GM19099 (cell line): ENCODE results near the gene SAP25.
A peak's percentile ranks its signal among the peaks of the same experiment; 100 is the strongest.

Source experiments
- POLR2A ChIP-seq: IDR thresholded peaks from 3 replicates; pipeline ENCODE4 v1.6.1; 2011; ENCODE audit warnings: low read depth; ENCODE audit not compliant: insufficient read length; ENCODE audit errors: extremely low read depth

SAP25 gene

GRCh38 chr7:100561491-100562194 is 12.1 kb downstream of the SAP25 start:
- TF ChIP-seq POLR2A: no peak

DNA sequence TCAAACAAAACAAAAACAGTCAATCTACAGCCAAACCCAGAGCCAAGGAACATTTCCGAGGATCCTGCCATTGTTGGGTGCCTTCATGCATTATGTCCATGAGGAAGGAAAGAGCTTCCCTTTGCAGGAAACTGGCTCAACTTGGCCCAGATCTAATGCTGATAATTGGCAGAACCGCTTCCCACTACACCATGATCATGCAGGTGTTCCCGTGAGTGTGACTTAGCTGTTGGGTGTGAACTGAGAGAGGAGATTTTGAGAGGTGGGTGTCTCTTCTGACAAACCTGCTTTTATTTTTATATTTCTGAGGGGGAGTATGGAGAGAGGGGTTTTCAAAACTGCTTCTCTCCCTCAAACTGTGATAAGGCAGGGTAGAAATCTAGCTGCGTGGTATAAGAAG is 14.6 kb downstream of the SAP25 start:
- no peak for TF ChIP-seq POLR2A

DNA sequence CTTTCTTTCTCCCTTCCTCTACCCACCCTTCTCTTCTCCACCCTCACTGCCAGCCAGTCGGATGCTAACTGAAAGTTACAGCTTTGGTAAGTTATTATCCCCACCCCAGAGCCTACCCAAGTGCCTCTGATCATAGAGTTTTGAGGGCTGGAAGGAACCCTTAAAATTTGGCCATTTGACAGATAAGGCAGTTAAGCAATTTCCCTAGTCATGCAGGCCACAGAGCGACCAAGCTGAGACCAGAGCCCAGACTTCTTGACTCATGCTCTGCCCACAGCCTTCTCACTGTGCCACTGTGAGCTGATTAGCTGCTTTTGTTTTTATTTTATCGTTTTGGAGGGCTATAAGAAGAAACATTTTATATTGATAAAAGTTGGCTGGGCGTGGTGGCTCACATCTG is 17.2 kb downstream of the SAP25 start:
- no peak for TF ChIP-seq POLR2A

DNA sequence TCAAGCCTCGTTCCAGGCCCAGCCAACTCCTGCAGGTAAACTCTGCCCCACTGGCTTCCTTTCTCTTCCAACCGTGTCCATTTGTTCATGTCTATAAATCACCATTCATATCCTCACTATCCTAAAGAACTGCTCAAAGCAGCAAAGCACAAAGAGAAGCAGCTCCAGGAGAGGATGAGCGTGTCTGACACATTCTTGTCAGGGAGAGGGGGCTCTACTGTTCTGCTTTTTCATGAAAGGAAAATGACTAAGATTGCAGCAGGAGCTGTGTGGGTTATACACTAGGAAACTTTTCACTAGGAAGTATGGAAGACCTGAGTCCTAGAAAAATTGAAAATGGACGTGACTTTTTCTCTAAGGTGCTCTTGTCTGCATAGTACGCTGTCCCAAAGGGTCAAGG is 18.0 kb downstream of the SAP25 start:
- no peak for TF ChIP-seq POLR2A

GRCh38 chr7:100553032-100553431 is 20.7 kb downstream of the SAP25 start:
- no peak for TF ChIP-seq POLR2A

GRCh38 chr7:100552532-100552931 is 21.2 kb downstream of the SAP25 start:
- no peak for TF ChIP-seq POLR2A

DNA sequence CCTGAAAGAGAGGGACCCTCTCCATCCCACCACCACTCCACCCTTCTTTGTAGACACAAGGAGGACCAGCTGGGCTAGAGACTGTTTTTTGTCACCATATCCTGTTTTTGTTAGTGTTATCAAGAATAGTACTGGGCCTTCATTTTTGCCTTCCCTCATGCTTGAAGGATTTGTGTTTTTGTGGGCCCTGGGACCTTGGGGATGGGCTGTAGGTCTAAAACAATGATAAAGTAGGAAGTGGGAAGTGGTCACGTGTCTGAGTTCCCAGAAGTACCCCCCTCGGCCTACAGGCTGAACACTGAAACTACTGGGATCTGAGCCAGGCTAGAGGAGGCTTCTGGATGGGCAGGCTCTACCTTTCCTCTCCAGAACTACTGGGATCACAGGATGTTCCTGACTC is 25.8 kb downstream of the SAP25 start:
- TF ChIP-seq POLR2A: no peak

DNA sequence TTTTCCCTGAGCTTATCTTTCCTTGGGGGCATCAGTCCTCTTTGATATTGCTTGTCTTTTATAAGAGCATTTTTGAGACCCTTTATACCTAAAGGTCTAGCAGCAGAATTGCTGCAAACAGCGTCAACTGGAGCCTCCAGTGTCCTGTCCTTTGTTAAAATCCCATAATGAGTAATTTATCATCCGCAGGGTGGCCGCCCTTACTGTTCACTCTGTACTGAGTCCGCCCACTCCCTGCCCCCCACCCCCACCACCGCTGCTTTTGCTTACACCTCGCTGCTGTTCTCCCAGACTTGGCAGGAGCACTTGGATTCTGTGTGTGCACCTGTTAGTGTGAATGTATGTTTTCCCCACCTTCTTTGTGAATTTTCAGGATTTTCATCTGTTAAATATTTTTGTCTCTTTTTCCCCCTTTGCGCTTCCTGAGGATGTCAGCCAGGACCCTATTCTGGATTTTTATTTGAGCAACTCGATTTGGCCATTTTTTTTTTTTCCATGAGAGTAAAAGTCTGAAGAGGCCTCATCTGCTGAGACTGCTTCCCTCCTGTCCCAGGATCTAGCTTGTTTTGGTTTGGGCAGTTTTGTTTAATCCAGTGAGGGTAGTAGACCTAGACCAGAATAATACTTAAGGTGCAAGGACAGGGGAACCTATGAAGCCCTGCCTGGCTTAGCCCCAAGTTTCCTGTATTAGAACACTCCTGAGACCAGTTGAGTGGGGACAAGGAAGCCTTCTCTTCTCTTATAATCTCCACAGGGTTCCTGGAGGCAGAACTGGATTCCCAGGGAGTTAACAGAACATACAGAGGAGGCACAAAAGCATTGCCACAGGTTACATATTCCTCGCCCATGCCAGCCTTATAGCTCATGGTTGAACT is 26.5 kb downstream of the SAP25 start:
- no peak for TF ChIP-seq POLR2A

- no peak for TF ChIP-seq POLR2A
These were observed 27.4 kb downstream of the SAP25 start for GRCh38 chr7:100546129-100546925.

DNA sequence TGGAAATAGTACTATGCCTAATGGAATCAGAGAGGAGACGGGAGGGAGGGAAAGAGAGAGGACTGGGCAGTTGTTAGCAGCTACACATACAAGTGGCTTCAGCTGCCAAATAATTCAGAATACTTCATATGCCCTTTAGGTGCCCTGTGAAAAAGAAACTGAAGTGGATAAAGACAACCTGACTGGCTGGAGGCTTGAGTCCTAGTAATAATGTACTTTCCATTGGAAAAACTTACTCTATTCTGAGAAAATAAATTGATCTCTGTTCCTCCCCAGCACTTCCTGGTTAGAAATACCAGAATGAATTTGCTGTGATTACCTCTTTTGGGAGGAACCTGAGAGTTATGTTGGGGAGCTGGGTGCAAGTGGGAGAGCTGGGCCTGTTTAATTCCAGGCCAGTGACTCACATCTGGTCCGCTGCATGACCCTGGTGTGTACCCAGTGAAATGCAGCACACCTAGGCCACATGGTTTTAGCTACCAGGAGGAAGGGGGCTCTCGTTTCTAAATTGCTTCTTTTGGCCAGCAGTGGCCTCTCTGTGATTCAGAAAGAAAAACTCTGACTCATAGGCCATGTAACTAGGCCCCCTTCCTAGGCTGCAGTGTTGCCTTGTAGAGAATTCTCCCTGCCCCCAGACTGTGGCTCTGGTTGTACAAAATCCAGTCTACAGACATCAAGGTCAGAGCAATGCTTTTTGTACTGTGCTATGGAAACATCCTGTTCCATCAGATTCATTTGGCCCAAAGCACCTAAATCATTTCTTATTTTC is 28.2 kb downstream of the SAP25 start:
- peak; percentile 55 for TF ChIP-seq POLR2A

DNA sequence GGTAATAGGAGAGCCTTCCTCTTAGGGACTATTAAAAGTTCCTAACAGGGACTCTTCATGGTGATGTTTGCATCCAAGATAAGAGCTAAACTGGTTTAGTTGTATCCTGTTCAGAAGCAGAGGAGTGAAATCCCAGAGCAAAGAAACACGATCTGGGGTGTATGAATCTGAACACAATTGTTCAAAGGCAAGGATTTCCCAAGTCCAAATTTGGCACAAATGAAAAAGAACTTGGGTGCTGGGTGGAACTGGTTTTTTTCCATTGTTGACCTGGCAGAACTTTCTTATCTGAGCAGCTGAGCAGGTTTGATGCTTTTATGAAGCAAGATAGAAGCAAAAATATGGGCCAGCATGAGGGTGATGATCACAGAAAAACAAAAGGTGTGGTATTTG is 28.7 kb downstream of the SAP25 start:
- no peak for TF ChIP-seq POLR2A

DNA sequence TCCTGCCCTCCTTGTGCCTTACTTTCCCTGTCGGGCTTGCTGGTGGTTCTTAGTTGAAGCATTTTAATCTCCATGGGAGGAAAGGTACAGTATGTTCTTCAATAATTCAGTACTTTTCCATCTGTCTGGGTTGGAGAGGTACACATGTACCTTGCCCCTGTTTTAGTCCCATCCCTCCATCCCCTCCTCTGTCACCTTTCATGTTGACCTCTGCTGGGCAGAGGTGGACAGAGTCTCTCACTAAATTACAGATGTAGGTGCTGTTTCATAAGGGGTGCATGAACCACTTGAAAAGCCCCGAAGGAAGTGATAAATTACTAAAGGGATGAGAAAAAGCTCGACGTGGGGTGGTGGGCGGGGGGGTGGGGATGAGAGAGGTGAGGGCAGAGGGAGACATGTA is 29.3 kb downstream of the SAP25 start:
- no peak for TF ChIP-seq POLR2A

DNA sequence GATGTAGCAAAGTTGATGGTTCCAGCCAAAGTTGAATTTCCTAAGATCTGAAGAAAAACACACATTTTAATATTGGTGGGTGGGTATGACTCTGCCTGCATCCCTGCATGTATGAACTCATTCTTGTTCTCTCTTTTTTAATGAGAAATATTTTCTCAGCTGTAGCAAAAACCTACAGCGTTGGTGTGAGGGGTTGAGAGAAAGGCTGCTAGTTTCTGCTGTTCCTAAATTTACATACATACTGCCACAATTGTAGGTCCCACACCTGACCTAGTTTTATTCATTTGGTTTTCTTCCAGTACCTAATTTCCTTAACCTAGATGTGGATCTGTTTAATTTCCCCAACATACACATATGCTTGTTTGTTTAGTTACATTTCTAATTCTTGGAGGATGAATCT is 30.1 kb downstream of the SAP25 start:
- no peak for TF ChIP-seq POLR2A

DNA sequence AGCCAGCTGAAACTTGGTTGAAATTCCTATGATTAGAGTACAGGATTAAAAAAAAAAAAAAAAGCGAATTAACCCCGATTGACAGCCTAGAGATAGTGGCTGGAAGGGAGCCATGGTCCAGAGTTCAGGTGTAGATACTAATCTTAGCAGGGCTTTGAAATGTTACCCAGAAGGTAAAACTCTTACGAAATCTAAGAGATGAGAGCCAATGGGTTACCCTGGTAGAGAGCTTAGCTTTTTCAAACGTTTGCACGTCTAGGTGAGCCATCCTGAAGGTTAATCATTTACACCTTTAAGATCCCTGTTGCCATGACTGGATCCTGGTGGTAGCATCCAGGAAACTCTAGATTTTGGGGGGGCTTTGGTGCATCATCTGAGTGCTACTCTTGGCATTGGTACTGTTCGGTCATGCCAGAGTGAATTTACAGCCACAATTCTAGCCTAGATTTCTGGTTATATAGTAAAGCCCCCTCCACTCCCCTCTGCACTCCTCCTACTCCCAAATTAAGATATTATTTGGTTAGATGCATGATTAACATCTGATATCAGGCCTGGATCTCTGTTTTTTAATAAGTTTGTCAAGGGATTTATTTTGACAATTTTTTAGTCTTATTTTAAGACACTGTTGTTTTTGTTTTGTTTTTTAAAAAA is 33.5 kb downstream of the SAP25 start:
- TF ChIP-seq POLR2A: no peak
